K562 (cell line): Measurements from ENCODE around the gene BORCS5. TPM values are rescaled to one million over a fixed set of nuclear protein-coding genes. Genes with fewer than 3 reads are reported as not detected.

ENCODE experiments used
- ATAC-seq: fragments of 200-7000 bp; cut with Tn5 transposase; 3 replicates; pipeline ENCODE4 v1.9.1; 2020; ENCODE audit warnings: moderate library complexity
- BruUV-seq: library from RNA; stranded (reverse); fragments of 400-500 nt; replicated peaks from 2 replicates; lab custom pipeline; 2021; lab: Mats Ljungman, UMichigan
- CTCF ChIA-PET: fragments of 300-600 bp; formaldehyde crosslinking; extraction: SDS; loops from one replicate; lab custom pipeline; 2021; ENCODE audit warnings: low intra/inter-chr PET ratio; lab: Yijun Ruan, JAX
- POLR2A ChIA-PET: fragments of 300-600, 350-650 bp; sonication (Branson Sonifier 250); formaldehyde crosslinking; extraction: SDS; loops from one replicate; lab custom pipeline; 2021; ENCODE audit warnings: antibody characterized with exemption, inconsistent platforms; lab: Yijun Ruan, JAX
- DNase-seq, 4 experiments: peaks; one replicate each; pipeline versions ENCODE4 v3.0.0 to v3.0.0-alpha.2; 2011 to 2018; ENCODE audit warnings: low spot score in 3 of 4, mixed read lengths in 3 of 4; ENCODE audit errors: extremely low read depth in 1 of 4
- FAIRE-seq: peaks from 2 replicates; lab custom pipeline; 2011; peaks lifted over from hg19 to GRCh38; lab: Jason Lieb, UNC
- H2AFZ ChIP-seq: 2 replicates; pipeline ENCODE4 v1.6.0; 2011; ENCODE audit warnings: low read depth, low read length, control low read depth, inconsistent platforms
- H3K27ac ChIP-seq: fragments of 200-600 bp; 3 replicates; pipeline ENCODE4 v1.8.0; 2011; ENCODE audit warnings: low read depth, mild to moderate bottlenecking, control low read depth, inconsistent platforms, low read length, moderate library complexity, mixed read lengths; ENCODE audit errors: extremely low read depth
- H3K27me3 ChIP-seq, 2 experiments: fragments of 300-600 bp in 1 of 2; 2 replicates in 1 of 2; 3 replicates in 1 of 2; pipeline versions ENCODE4 v1.6.0 to v1.8.0; 2011; ENCODE audit warnings: inconsistent platforms in 2 of 2, low read length in 2 of 2, mild to moderate bottlenecking in 1 of 2, mixed read lengths in 1 of 2, moderate library complexity in 1 of 2; ENCODE audit not compliant: control insufficient read depth in 2 of 2, insufficient read depth in 2 of 2
- H3K36me3 ChIP-seq: fragments of 300-600 bp; 3 replicates; pipeline ENCODE4 v1.8.0; 2011; ENCODE audit warnings: mild to moderate bottlenecking, low read length, inconsistent platforms; ENCODE audit not compliant: control insufficient read depth, insufficient read depth
- H3K4me1 ChIP-seq, 2 experiments: fragments of 200-600 bp in 1 of 2; replicated peaks in 1 of 2; 2 replicates in 1 of 2; 3 replicates in 1 of 2; pipeline versions ENCODE4 v1.5.1 to v1.8.0; 2011; ENCODE audit warnings: inconsistent platforms in 2 of 2, low read length in 2 of 2, mild to moderate bottlenecking in 1 of 2, mixed read lengths in 1 of 2, moderate library complexity in 1 of 2; ENCODE audit not compliant: control insufficient read depth in 2 of 2, insufficient read depth in 2 of 2
- H3K4me2 ChIP-seq: 2 replicates; pipeline ENCODE4 v1.6.1; 2011; ENCODE audit warnings: low read length, control low read depth, inconsistent platforms, mixed read lengths; ENCODE audit not compliant: insufficient read depth
- H3K4me3 ChIP-seq: fragments of 200-600 bp; sonication (generic), shearing (Covaris generic); 2 replicates; pipeline ENCODE4 v1.5.1; 2016; ENCODE audit warnings: control low read depth, inconsistent platforms
- H3K79me2 ChIP-seq: fragments of 200-600 bp; 3 replicates; pipeline ENCODE4 v1.8.0; 2011; ENCODE audit warnings: low read length, inconsistent platforms; ENCODE audit not compliant: control insufficient read depth, insufficient read depth
- H3K9ac ChIP-seq, 2 experiments: 2 replicates each; pipeline versions ENCODE4 v1.6.0 to v1.6.1; 2011; ENCODE audit warnings: low read depth in 2 of 2, low read length in 2 of 2, control low read depth in 1 of 2, inconsistent platforms in 1 of 2, mild to moderate bottlenecking in 1 of 2, mixed read lengths in 1 of 2; ENCODE audit not compliant: insufficient read depth in 1 of 2
- H3K9me1 ChIP-seq: one replicate; pipeline ENCODE4 v1.6.0; 2011; ENCODE audit warnings: inconsistent platforms, mild to moderate bottlenecking, low read length, moderate library complexity; ENCODE audit not compliant: control insufficient read depth, insufficient read depth
- H3K9me3 ChIP-seq: replicated peaks from 2 replicates; pipeline ENCODE4 v1.5.1; 2011; ENCODE audit warnings: low read depth, low read length, inconsistent platforms; ENCODE audit not compliant: control insufficient read depth, insufficient read depth
- H4K20me1 ChIP-seq: replicated peaks from 2 replicates; pipeline ENCODE4 v1.6.1; 2011; ENCODE audit warnings: low read length, inconsistent platforms, mixed read lengths; ENCODE audit not compliant: control insufficient read depth, insufficient read depth
- ARNT ChIP-seq, 2 experiments: fragments of 450-650 bp; IDR thresholded peaks; 2 replicates each; pipeline ENCODE4 v1.6.1; 2016; ENCODE audit warnings: mild to moderate bottlenecking in 1 of 2
- ATF3 ChIP-seq, 2 experiments: fragments of 450-650 bp in 1 of 2; sonication (generic) in 1 of 2; formaldehyde crosslinking in 1 of 2; IDR thresholded peaks in 1 of 2; conservative IDR thresholded peaks in 1 of 2; 2 replicates each; pipeline versions ENCODE4 v1.6.1 to v1.8.1; 2016 to 2023; ENCODE audit warnings: mild to moderate bottlenecking in 2 of 2, moderate library complexity in 2 of 2, inconsistent platforms in 1 of 2, missing genetic modification reagents in 1 of 2
- BACH1 ChIP-seq: fragments of 200-800 bp; sonication (Bioruptor generic); IDR thresholded peaks from 2 replicates; pipeline ENCODE4 v1.6.1; 2016; ENCODE audit warnings: missing genetic modification characterization, missing compliant biosample characterization
- CCAR2 ChIP-seq: fragments of 200-400 bp; formaldehyde crosslinking; IDR thresholded peaks from 2 replicates; pipeline ENCODE4 v1.6.1; 2017; ENCODE audit warnings: mild to moderate bottlenecking, low read depth, low read length
- DACH1 ChIP-seq: fragments of 450-650 bp; IDR thresholded peaks from 2 replicates; pipeline ENCODE4 v1.6.1; 2018; ENCODE audit not compliant: partially characterized antibody
- EP300 ChIP-seq: IDR thresholded peaks from 2 replicates; pipeline ENCODE4 v1.6.1; 2012; ENCODE audit warnings: low read length, improper control_type of control experiment
- FOSL1 ChIP-seq: fragments of 200-800 bp; sonication (Bioruptor generic); conservative IDR thresholded peaks from 2 replicates; pipeline ENCODE4 v1.6.1; 2016; ENCODE audit warnings: missing genetic modification characterization, missing compliant biosample characterization
- GATAD2B ChIP-seq: fragments of 450-650 bp; IDR thresholded peaks from 2 replicates; pipeline ENCODE4 v1.6.1; 2017; ENCODE audit warnings: mild to moderate bottlenecking, borderline replicate concordance
- JUND ChIP-seq, 2 experiments: IDR thresholded peaks; 2 replicates in 1 of 2; 3 replicates in 1 of 2; pipeline ENCODE4 v1.6.1; 2011; ENCODE audit warnings: borderline replicate concordance in 2 of 2, low read depth in 2 of 2, low read length in 2 of 2, improper control_type of control experiment in 1 of 2, missing biosample characterization in 1 of 2, missing genetic modification characterization in 1 of 2, missing genetic modification reagents in 1 of 2
- KDM5B ChIP-seq: fragments of 200-600 bp; sonication (generic); IDR thresholded peaks from 2 replicates; pipeline ENCODE4 v1.6.1; 2012; ENCODE audit warnings: low read depth, mild to moderate bottlenecking, moderate library complexity, low read length, control low read depth, inconsistent platforms; ENCODE audit not compliant: insufficient replicate concordance
- LEF1 ChIP-seq: fragments of 450-650 bp; IDR thresholded peaks from 2 replicates; pipeline ENCODE4 v1.6.1; 2016; ENCODE audit warnings: mild to moderate bottlenecking
- MEIS2 ChIP-seq: fragments of 450-650 bp; IDR thresholded peaks from 2 replicates; pipeline ENCODE4 v1.6.1; 2014; ENCODE audit warnings: mild to moderate bottlenecking; ENCODE audit not compliant: partially characterized antibody
- NFATC3 ChIP-seq: fragments of 450-650 bp; IDR thresholded peaks from 2 replicates; pipeline ENCODE4 v1.6.1; 2017; ENCODE audit warnings: mild to moderate bottlenecking
- PTBP1 ChIP-seq: fragments of 200-400 bp; formaldehyde crosslinking; IDR thresholded peaks from 2 replicates; pipeline ENCODE4 v1.6.1; 2017; ENCODE audit warnings: low read depth, low read length
- SMARCA4 ChIP-seq: fragments of 450-650 bp; IDR thresholded peaks from 2 replicates; pipeline ENCODE4 v1.6.1; 2016
- SMARCE1 ChIP-seq: fragments of 450-650 bp; IDR thresholded peaks from 2 replicates; pipeline ENCODE4 v1.7.1; 2016; ENCODE audit warnings: mild to moderate bottlenecking
- TBP ChIP-seq: optimal IDR thresholded peaks from 2 replicates; pipeline ENCODE3; 2011; ENCODE audit warnings: low read depth, low read length, improper control_type of control experiment
- TOE1 ChIP-seq, 2 experiments: fragments of 450-650 bp in 1 of 2; sonication (generic) in 1 of 2; formaldehyde crosslinking in 1 of 2; IDR thresholded peaks; 2 replicates each; pipeline versions ENCODE4 v1.7.1 to v1.8.0; 2016 to 2022; ENCODE audit warnings: borderline replicate concordance in 2 of 2, mild to moderate bottlenecking in 2 of 2, antibody characterized with exemption in 1 of 2, inconsistent platforms in 1 of 2, low read depth in 1 of 2, missing genetic modification reagents in 1 of 2, moderate library complexity in 1 of 2
- ZFX ChIP-seq: sonication (generic); formaldehyde crosslinking; IDR thresholded peaks from 2 replicates; pipeline ENCODE4 v1.8.0; 2022; ENCODE audit warnings: mild to moderate bottlenecking, missing genetic modification reagents, moderate library complexity
- ZNF77 ChIP-seq: fragments of 250-450 bp; sonication (Bioruptor Pico); IDR thresholded peaks from 2 replicates; pipeline ENCODE4 v1.5.0; 2020
- WGBS: fragments of 100-300 bp; shearing (Covaris generic); methylation state at CpG from one replicate; pipeline ENCODE4 v1.1.6; 2016; ENCODE audit warnings: low coverage, mixed read lengths; ENCODE audit not compliant: insufficient coverage; ENCODE audit errors: missing lambda C conversion rate; 5-methylcytosine and 5-hydroxymethylcytosine counted together
- in situ Hi-C: fragments of 300-500 bp; cut with MboI; formaldehyde crosslinking; loops from 4 replicates; pipeline ENCODE4 v1.15.0; 2018; ENCODE audit warnings: inconsistent platforms, mixed read lengths
- intact Hi-C: fragments of 100-400 bp; cut with micrococcal nuclease; formaldehyde crosslinking; loops from 2 replicates; pipeline ENCODE4 v1.14.2; 2022
- polyA plus RNA-seq, 8 experiments: library from polyadenylated mRNA; depleted of rRNA in 4 of 8; stranded (reverse) in 5 of 8; unstranded in 3 of 8; fragments of >200 nt; fragmentation: Nextera tagmentation in 2 of 8; fragmentation: Illumina TruSeq in 1 of 8; extraction: Ambion mirVana in 2 of 8; extraction: Trizol in 1 of 8; gene quantifications; 2 replicates each; pipeline versions ENCODE4 v1.2.1 to v1.2.3, GENCODE V29; 2011 to 2014; ENCODE audit warnings: inconsistent platforms in 1 of 8, missing spikeins in 1 of 8
- total RNA-seq, 7 experiments: library from RNA; depleted of rRNA in 6 of 7; stranded (reverse); fragments of >200 nt in 6 of 7; fragmentation: Illumina TruSeq in 2 of 7; extraction: Trizol in 2 of 7; gene quantifications; 2 replicates each; pipeline versions ENCODE4 v1.2.1 to v1.2.3, GENCODE V29; 2011 to 2021; ENCODE audit warnings: low replicate concordance in 1 of 7

Gene BORCS5
- total and polyA plus RNA-seq, 9 of the 15 experiments (the other 6 are each of a cell fraction or from before 2014, with no cell fraction given) = 0.31 to 12.4 (median 6.6) TPM

DNA sequence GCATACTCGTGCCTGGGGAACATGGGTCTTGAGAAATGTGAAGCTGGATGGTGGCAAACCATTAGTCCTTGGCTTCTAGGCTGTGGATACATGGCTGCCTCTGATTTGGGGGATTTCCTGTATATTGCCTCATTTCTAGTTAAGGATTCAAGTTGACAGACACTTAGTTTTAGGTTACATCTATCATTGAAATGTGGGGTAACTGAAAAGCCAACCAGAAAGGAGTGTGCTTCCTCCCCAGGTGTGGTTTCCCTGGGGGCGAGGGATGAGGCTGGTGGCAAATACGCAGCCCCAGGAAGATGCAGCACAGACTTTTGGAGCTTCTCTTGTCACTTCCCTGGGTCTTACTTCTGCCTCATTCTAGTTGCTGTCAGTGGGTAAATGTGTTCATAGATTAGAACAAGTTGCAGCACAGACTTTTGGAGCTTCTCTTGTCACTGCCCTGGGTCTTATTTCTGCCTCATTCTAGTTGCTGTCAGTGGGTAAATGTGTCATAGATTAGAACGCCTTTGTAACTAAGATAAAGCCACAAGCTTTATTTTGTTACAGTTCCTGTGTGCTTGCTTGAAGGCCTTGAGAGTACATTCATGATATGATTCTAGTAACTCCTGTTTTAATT is 85.1 kb downstream of the BORCS5 start (continued):
- peak; percentile 73 for TF ChIP-seq SMARCA4
- TF ChIP-seq ZNF77 (CRISPR knock-in tag) = no peak
- TF ChIP-seq KDM5B = no peak
- TF ChIP-seq TOE1 (IDR thresholded peaks at IDR 0.05; ENCODE audit: borderline replicate concordance) = no peak
- no peak for TF ChIP-seq TOE1 (CRISPR knock-in tag; IDR thresholded peaks at IDR 0.05; ENCODE audit: borderline replicate concordance, low read depth)
- TF ChIP-seq MEIS2 = peak; percentile 70
- 0 out of 4 replicates have a peak, but pooled peaks of 1 of the 2 experiments have one; percentile 40 for TF ChIP-seq ARNT (IDR thresholded peaks at IDR 0.05)
- TF ChIP-seq LEF1 = peak; percentile 59
- TF ChIP-seq, all 486 proteins: peak for 32

GRCh38 chr12:12442548-12443071 is 85.7 kb downstream of the BORCS5 start:
- 18% methylated on average over 5 of the region's 5 CpGs for WGBS
- no peaks in the 10 kb centered on the region for H3K79me2 ChIP-seq
- peak overlapping the region; percentile 5; the same call in 1 of the 2 replicates for H3K4me2 ChIP-seq
- H3K4me3 ChIP-seq = no peak overlapping the region
- peak overlapping the region; percentile 50; the same call in 2 of the 3 replicates for H3K27ac ChIP-seq
- H3K9ac ChIP-seq = no peak overlapping the region; a peak in 1 of 4 replicates
- no peaks in the 10 kb centered on the region for H3K36me3 ChIP-seq
- in situ Hi-C loops (no loop called here), intact Hi-C loops (no loop called here)
- no peaks in the 10 kb centered on the region for H3K27me3 ChIP-seq
- ChIA-PET CTCF (no interaction called here), POLR2A (interaction anchor here (0.9 to 1.0 kb wide), 4 partner anchors 10 to 31 kb away, joined by 3 read pairs; no protein-coding TSS in a partner anchor)
- BruUV-seq = no TSS peak
- DNase-seq (peak in 3 of 4 experiments; percentile 10 to 15 (median 12)), FAIRE-seq (no peak), ATAC-seq (no peak; the same call in 2 of the 3 replicates)
- peaks cover 0 to 19% of the 10 kb centered on the region in 2 experiments; a peak in 3 of 5 replicates for H3K4me1 ChIP-seq
- 0 out of 2 replicates have a peak, but pooled peaks have one; percentile 52 for TF ChIP-seq SMARCE1
- no peak for TF ChIP-seq EP300
- TF ChIP-seq PTBP1 = no peak
- TF ChIP-seq GATAD2B = 0 out of 2 replicates have a peak, but pooled peaks have one; percentile 21
- no peak for TF ChIP-seq TBP
- TF ChIP-seq DACH1 = peak; percentile 32
- peak; percentile 85 for TF ChIP-seq NFATC3
- peak; percentile 90 for TF ChIP-seq FOSL1 (tag)
- peak; percentile 69; the same call in 1 of the 2 replicates for TF ChIP-seq JUND (IDR thresholded peaks at IDR 0.05; ENCODE audit: borderline replicate concordance, low read depth, low read length)
- peak; percentile 79; the same call in 1 of the 3 replicates for TF ChIP-seq JUND (tag; IDR thresholded peaks at IDR 0.05; ENCODE audit: borderline replicate concordance, low read depth, low read length)
- no peak for TF ChIP-seq CCAR2
- 0 out of 2 replicates have a peak, but pooled peaks have one; percentile 24 for TF ChIP-seq BACH1 (tag)
- TF ChIP-seq ZFX (CRISPR knock-in tag) = peak; percentile 31; the same call in 1 of the 2 replicates
- peak; percentile 85 for TF ChIP-seq ATF3 (IDR thresholded peaks at IDR 0.05)
- no peak for TF ChIP-seq ATF3 (CRISPR knock-in tag; conservative IDR thresholded peaks at IDR 0.05)
- H2AFZ ChIP-seq = no peak overlapping the region
- H4K20me1 ChIP-seq = 0 out of 2 replicates have a peak, but pooled peaks cover 3% of the 10 kb centered on the region
- H3K9me1 ChIP-seq = no peaks in the 10 kb centered on the region
- no peaks in the 10 kb centered on the region for H3K9me3 ChIP-seq
